H1 (cell line): Measurements from ENCODE around the gene RAB41.

Experiments
- ASH2L ChIP-seq: fragments of 200-600, 300-600 bp; sonication (generic); IDR thresholded peaks from one replicate; pipeline ENCODE4 v1.7.1; 2017; ENCODE audit warnings: low read length
- CTCF ChIP-seq, 3 experiments: IDR thresholded peaks; 1 replicate in 2 of 3; 2 replicates in 1 of 3; pipeline versions ENCODE4 v1.5.1 to v1.6.1; 2011; ENCODE audit warnings: low read length in 3 of 3, mild to moderate bottlenecking in 3 of 3, inconsistent platforms in 2 of 3, low read depth in 1 of 3, moderate library complexity in 1 of 3; ENCODE audit not compliant: insufficient read depth in 1 of 3; ENCODE audit errors: control extremely low read depth in 1 of 3
- EP300 ChIP-seq, 2 experiments: IDR thresholded peaks; 1 replicate in 1 of 2; 2 replicates in 1 of 2; pipeline ENCODE4 v1.6.1; 2011 to 2012; ENCODE audit warnings: low read depth in 2 of 2, low read length in 2 of 2, mild to moderate bottlenecking in 2 of 2, borderline replicate concordance in 1 of 2, inconsistent platforms in 1 of 2, moderate library complexity in 1 of 2
- GTF2F1 ChIP-seq: IDR thresholded peaks from 2 replicates; pipeline ENCODE4 v1.6.1; 2012; ENCODE audit warnings: low read depth, low read length, improper control_type of control experiment, borderline replicate concordance
- MAX ChIP-seq: IDR thresholded peaks from 2 replicates; pipeline ENCODE4 v1.6.1; 2012; ENCODE audit warnings: inconsistent platforms
- POLR2A ChIP-seq, 2 experiments: IDR thresholded peaks; 1 replicate in 1 of 2; 2 replicates in 1 of 2; pipeline ENCODE4 v1.6.1; 2011; ENCODE audit warnings: low read depth in 2 of 2, low read length in 2 of 2, mild to moderate bottlenecking in 2 of 2; ENCODE audit errors: control extremely low read depth in 1 of 2
- POLR2AphosphoS5 ChIP-seq: IDR thresholded peaks from 2 replicates; pipeline ENCODE4 v1.6.1; 2011; ENCODE audit warnings: low read depth, low read length
- TAF1 ChIP-seq: IDR thresholded peaks from 2 replicates; pipeline ENCODE4 v1.6.1; 2011; ENCODE audit warnings: mild to moderate bottlenecking, low read depth, low read length
- TCF12 ChIP-seq: IDR thresholded peaks from 2 replicates; pipeline ENCODE4 v1.6.1; 2011; ENCODE audit warnings: low read depth, mild to moderate bottlenecking, low read length

GRCh38 chrX:70254063-70254400 is 27.9 kb upstream of the RAB41 start:
- TF ChIP-seq POLR2A (IDR thresholded peaks at IDR 0.05; ENCODE audit: control extremely low read depth in 1 of 2, low read depth in 2 of 2, low read length in 2 of 2) (no peak), CTCF (IDR thresholded peaks at IDR 0.05; ENCODE audit: control extremely low read depth in 1 of 3, insufficient read depth in 1 of 3, low read depth in 1 of 3, low read length in 3 of 3) (no peak), ASH2L (no peak), MAX (no peak), TCF12 (no peak), POLR2AphosphoS5 (no peak), TAF1 (no peak), GTF2F1 (no peak), EP300 (IDR thresholded peaks at IDR 0.05; ENCODE audit: borderline replicate concordance in 1 of 2, low read depth in 2 of 2, low read length in 2 of 2) (no peak)
